ENCODE data around the gene PRKD3. TPM values are rescaled to one million over a fixed set of nuclear protein-coding genes. Genes with fewer than 3 reads are reported as not detected.
A peak's percentile ranks its signal among the peaks of the same experiment; 100 is the strongest.

Gene PRKD3
- total RNA-seq, 2 experiments from 2014 or later: 40.5 to 44.1 TPM

- intact Hi-C loops (cut with DNase I, micrococcal nuclease): no loop called here
- peaks cover 21% of the 10 kb centered on the region for H3K4me1 ChIP-seq (ENCODE audit: insufficient read depth, low read length)
- no peaks in the 10 kb centered on the region for H3K36me3 Mint-ChIP-seq (ENCODE audit: low read depth)
These were observed 43.4 kb upstream of the PRKD3 start for GRCh38 chr2:37367984-37368383.

GRCh38 chr2:37367310-37367709, 42.7 kb upstream of the PRKD3 start:
- intact Hi-C loops (cut with DNase I, micrococcal nuclease): no loop called here

More at GRCh38 chr2:37367984-37368383, 43.4 kb upstream of the PRKD3 start:
- ChIA-PET POLR2A (interaction anchor here (1.3 to 1.5 kb wide), 2 partner anchors 8 to 136 kb away, joined by 3 to 5 read pairs; partner anchors contain the start of genes CEBPZ and NDUFAF7), CTCF (interaction anchor here (0.9 to 1.1 kb wide), 2 partner anchors 9 to 25 kb away, joined by 3 read pairs; no protein-coding TSS in a partner anchor)
- no peaks in the 10 kb centered on the region for H3K4me1 Mint-ChIP-seq (ENCODE audit: low read depth)
- peaks cover 35% of the 10 kb centered on the region for H3K27me3 Mint-ChIP-seq
- H3K4me3 ChIP-seq (ENCODE audit: low read length): no peak overlapping the region
- TF ChIP-seq, protein P1, sequence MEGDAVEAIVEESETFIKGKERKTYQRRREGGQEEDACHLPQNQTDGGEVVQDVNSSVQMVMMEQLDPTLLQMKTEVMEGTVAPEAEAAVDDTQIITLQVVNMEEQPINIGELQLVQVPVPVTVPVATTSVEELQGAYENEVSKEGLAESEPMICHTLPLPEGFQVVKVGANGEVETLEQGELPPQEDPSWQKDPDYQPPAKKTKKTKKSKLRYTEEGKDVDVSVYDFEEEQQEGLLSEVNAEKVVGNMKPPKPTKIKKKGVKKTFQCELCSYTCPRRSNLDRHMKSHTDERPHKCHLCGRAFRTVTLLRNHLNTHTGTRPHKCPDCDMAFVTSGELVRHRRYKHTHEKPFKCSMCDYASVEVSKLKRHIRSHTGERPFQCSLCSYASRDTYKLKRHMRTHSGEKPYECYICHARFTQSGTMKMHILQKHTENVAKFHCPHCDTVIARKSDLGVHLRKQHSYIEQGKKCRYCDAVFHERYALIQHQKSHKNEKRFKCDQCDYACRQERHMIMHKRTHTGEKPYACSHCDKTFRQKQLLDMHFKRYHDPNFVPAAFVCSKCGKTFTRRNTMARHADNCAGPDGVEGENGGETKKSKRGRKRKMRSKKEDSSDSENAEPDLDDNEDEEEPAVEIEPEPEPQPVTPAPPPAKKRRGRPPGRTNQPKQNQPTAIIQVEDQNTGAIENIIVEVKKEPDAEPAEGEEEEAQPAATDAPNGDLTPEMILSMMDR (IDR thresholded peaks at IDR 0.05): no peak
- H3K9me3 ChIP-seq (ENCODE audit: control insufficient read depth in 1 of 2, insufficient read depth in 1 of 2, low read length in 2 of 2): no peaks in the 10 kb centered on the region
- peak; percentile 81 for ATAC-seq (ENCODE audit: poor library complexity)
- H3K4me3 Mint-ChIP-seq: no peak overlapping the region
- no peaks in the 10 kb centered on the region for H3K36me3 ChIP-seq (ENCODE audit: insufficient read depth, low read length)
- peak in 4 of 14 experiments; percentile 32 to 54 (median 42) for DNase-seq
- peaks cover 7 to 21% of the 10 kb centered on the region in 2 experiments for H3K27me3 ChIP-seq (ENCODE audit: control insufficient read depth in 1 of 2, insufficient read depth in 2 of 2, low read length in 2 of 2)
- H3K27ac Mint-ChIP-seq: no peak overlapping the region
- H3K27ac ChIP-seq (ENCODE audit: low read depth in 1 of 2, low read length in 2 of 2): no peak overlapping the region
- no peaks in the 10 kb centered on the region for H3K9me3 Mint-ChIP-seq

DNA sequence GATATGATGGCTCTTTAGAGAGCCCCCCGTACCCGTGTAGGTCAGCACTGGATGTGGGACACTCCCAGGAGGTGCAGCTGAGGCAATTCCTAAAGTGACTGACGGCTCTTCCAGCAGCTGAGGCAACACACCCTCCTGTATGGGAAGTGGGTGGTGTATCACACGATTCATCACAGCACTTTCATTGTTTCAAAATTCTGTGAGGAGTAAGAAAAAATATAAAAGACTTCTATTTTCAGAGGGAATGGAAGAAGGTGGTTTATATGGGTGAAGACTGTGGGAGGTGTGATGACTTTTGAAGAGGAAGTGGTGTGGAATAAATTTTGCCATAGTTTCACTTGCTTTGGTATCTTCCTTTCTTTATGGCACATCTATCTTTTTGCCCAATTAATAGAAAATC, 42.1 kb upstream of the PRKD3 start:
- Histone ChIP-seq H3K27ac (ENCODE audit: low read depth in 1 of 2, low read length in 2 of 2) (no peak overlapping the region), H3K36me3 (ENCODE audit: insufficient read depth, low read length) (no peaks in the 10 kb centered on the region), H3K9me3 (ENCODE audit: control insufficient read depth in 1 of 2, insufficient read depth in 1 of 2, low read length in 2 of 2) (no peaks in the 10 kb centered on the region), H3K4me1 (ENCODE audit: insufficient read depth, low read length) (peaks cover 21% of the 10 kb centered on the region), H3K27me3 (ENCODE audit: control insufficient read depth in 1 of 2, insufficient read depth in 2 of 2, low read length in 2 of 2) (peaks cover 4 to 18% of the 10 kb centered on the region in 2 experiments), H3K4me3 (ENCODE audit: low read length) (no peak overlapping the region)
- CTCF ChIA-PET: interaction anchor here (1.0 to 1.1 kb wide), 2 partner anchors 23 to 29 kb away, joined by 3 read pairs; no protein-coding TSS in a partner anchor
- no peaks in the 10 kb centered on the region for H3K9me3 Mint-ChIP-seq
- DNase-seq (no peak), ATAC-seq (ENCODE audit: poor library complexity) (no peak)
- no peaks in the 10 kb centered on the region for H3K36me3 Mint-ChIP-seq (ENCODE audit: low read depth)
- intact Hi-C loops (cut with DNase I, micrococcal nuclease): no loop called here
- no peak overlapping the region for H3K27ac Mint-ChIP-seq
- peak overlapping the region; percentile 17 for H3K4me3 Mint-ChIP-seq
- TF ChIP-seq, protein P1 (IDR thresholded peaks at IDR 0.05): no peak
- POLR2A ChIA-PET: interaction anchor here (1.2 to 1.5 kb wide), 3 partner anchors 9 to 135 kb away, joined by 3 to 5 read pairs (median 3); partner anchors contain the start of genes CEBPZ and NDUFAF7
- H3K27me3 Mint-ChIP-seq: peaks cover 30% of the 10 kb centered on the region
- H3K4me1 Mint-ChIP-seq (ENCODE audit: low read depth): no peaks in the 10 kb centered on the region

More at GRCh38 chr2:37367310-37367709, 42.7 kb upstream of the PRKD3 start:
- H3K27me3 ChIP-seq (ENCODE audit: control insufficient read depth in 1 of 2, insufficient read depth in 2 of 2, low read length in 2 of 2): peaks cover 6 to 15% of the 10 kb centered on the region in 2 experiments
- no peaks in the 10 kb centered on the region for H3K9me3 ChIP-seq (ENCODE audit: control insufficient read depth in 1 of 2, insufficient read depth in 1 of 2, low read length in 2 of 2)
- Mint-ChIP-seq H3K27ac (no peak overlapping the region), H3K27me3 (peaks cover 34% of the 10 kb centered on the region), H3K36me3 (ENCODE audit: low read depth) (no peaks in the 10 kb centered on the region), H3K4me3 (peak overlapping the region; percentile 17), H3K4me1 (ENCODE audit: low read depth) (no peaks in the 10 kb centered on the region), H3K9me3 (no peaks in the 10 kb centered on the region)
- TF ChIP-seq, protein P1 (IDR thresholded peaks at IDR 0.05): no peak
- CTCF ChIA-PET: interaction anchor here (0.9 to 1.1 kb wide), 2 partner anchors 10 to 24 kb away, joined by 3 read pairs; no protein-coding TSS in a partner anchor
- POLR2A ChIA-PET: interaction anchor here (1.3 to 1.5 kb wide), 2 partner anchors 8 to 136 kb away, joined by 3 to 5 read pairs; partner anchors contain the start of genes CEBPZ and NDUFAF7
- ATAC-seq (ENCODE audit: poor library complexity): no peak
- H3K36me3 ChIP-seq (ENCODE audit: insufficient read depth, low read length): no peaks in the 10 kb centered on the region
- DNase-seq: no peak
- H3K4me3 ChIP-seq (ENCODE audit: low read length): no peak overlapping the region
- no peak overlapping the region for H3K27ac ChIP-seq (ENCODE audit: low read depth in 1 of 2, low read length in 2 of 2)
- peaks cover 21% of the 10 kb centered on the region for H3K4me1 ChIP-seq (ENCODE audit: insufficient read depth, low read length)
